ENCODE measurements around the gene KCNK3.

The KCNK3 gene

GRCh38 chr2:26685341-26685740, 7.2 kb upstream of the KCNK3 start:
- no peaks in the 10 kb centered on the region for H3K36me3 Mint-ChIP-seq (ENCODE audit: insufficient read depth)
- no peaks in the 10 kb centered on the region for H3K9me3 Mint-ChIP-seq
- no peak overlapping the region for H3K4me3 Mint-ChIP-seq
- DNase-seq (ENCODE audit: low spot score in 2 of 2) = no peak
- H3K27me3 Mint-ChIP-seq = peaks cover 72% of the 10 kb centered on the region
- no peak for ATAC-seq (replicated peaks; ENCODE audit: extremely low read depth, poor library complexity, severe bottlenecking)
- H3K4me1 Mint-ChIP-seq = no peaks in the 10 kb centered on the region
- H3K27ac Mint-ChIP-seq (ENCODE audit: low read depth) = no peak overlapping the region

- Mint-ChIP-seq H3K4me3 (no peak overlapping the region), H3K27me3 (peaks cover 75% of the 10 kb centered on the region), H3K4me1 (no peaks in the 10 kb centered on the region), H3K27ac (ENCODE audit: low read depth) (no peak overlapping the region), H3K36me3 (ENCODE audit: insufficient read depth) (no peaks in the 10 kb centered on the region), H3K9me3 (no peaks in the 10 kb centered on the region)
- ATAC-seq (replicated peaks; ENCODE audit: extremely low read depth, poor library complexity, severe bottlenecking) (no peak), DNase-seq (ENCODE audit: low spot score in 2 of 2) (no peak)
These were observed 6.3 kb upstream of the KCNK3 start for GRCh38 chr2:26685989-26686839.

GRCh38 chr2:26687328-26687727, 5.2 kb upstream of the KCNK3 start:
- Mint-ChIP-seq H3K27ac (ENCODE audit: low read depth) (no peak overlapping the region), H3K4me1 (peaks cover 4% of the 10 kb centered on the region), H3K36me3 (ENCODE audit: insufficient read depth) (no peaks in the 10 kb centered on the region), H3K9me3 (no peaks in the 10 kb centered on the region), H3K4me3 (no peak overlapping the region), H3K27me3 (peaks cover 80% of the 10 kb centered on the region)
- DNase-seq (ENCODE audit: low spot score in 2 of 2) (no peak), ATAC-seq (replicated peaks; ENCODE audit: extremely low read depth, poor library complexity, severe bottlenecking) (no peak)

- no peak for DNase-seq (ENCODE audit: low spot score in 2 of 2)
- Mint-ChIP-seq H3K9me3 (no peaks in the 10 kb centered on the region), H3K4me1 (peaks cover 6% of the 10 kb centered on the region), H3K36me3 (ENCODE audit: insufficient read depth) (no peaks in the 10 kb centered on the region), H3K4me3 (no peak overlapping the region), H3K27ac (ENCODE audit: low read depth) (no peak overlapping the region), H3K27me3 (peaks cover 79% of the 10 kb centered on the region)
- no peak for ATAC-seq (replicated peaks; ENCODE audit: extremely low read depth, poor library complexity, severe bottlenecking)
These were observed 4.7 kb upstream of the KCNK3 start for GRCh38 chr2:26687801-26688200.

- DNase-seq (ENCODE audit: low spot score in 2 of 2) (no peak), ATAC-seq (replicated peaks; ENCODE audit: extremely low read depth, poor library complexity, severe bottlenecking) (no peak)
- H3K36me3 Mint-ChIP-seq (ENCODE audit: insufficient read depth) = peaks cover 2% of the 10 kb centered on the region
- no peak overlapping the region for H3K27ac Mint-ChIP-seq (ENCODE audit: low read depth)
- peaks cover 6% of the 10 kb centered on the region for H3K4me1 Mint-ChIP-seq
- H3K27me3 Mint-ChIP-seq = peaks cover 90% of the 10 kb centered on the region
- no peak overlapping the region for H3K4me3 Mint-ChIP-seq
- H3K9me3 Mint-ChIP-seq = no peaks in the 10 kb centered on the region
These were observed 1.4 kb upstream of the KCNK3 start for GRCh38 chr2:26691161-26691560.

- peaks cover 90% of the 10 kb centered on the region for H3K27me3 Mint-ChIP-seq
- H3K27ac Mint-ChIP-seq (ENCODE audit: low read depth) = no peak overlapping the region
These were observed 642 bp upstream of the KCNK3 start for GRCh38 chr2:26691881-26692278.

GRCh38 chr2:26692897-26693849, 651 bp downstream of the KCNK3 start:
- no peak overlapping the region for H3K27ac Mint-ChIP-seq (ENCODE audit: low read depth)
- ATAC-seq (replicated peaks; ENCODE audit: extremely low read depth, poor library complexity, severe bottlenecking) (peak; percentile 10), DNase-seq (ENCODE audit: low spot score in 2 of 2) (no peak)
- H3K9me3 Mint-ChIP-seq = no peaks in the 10 kb centered on the region
- peaks cover 2% of the 10 kb centered on the region for H3K36me3 Mint-ChIP-seq (ENCODE audit: insufficient read depth)
- peaks cover 90% of the 10 kb centered on the region for H3K27me3 Mint-ChIP-seq
- H3K4me1 Mint-ChIP-seq = peaks cover 6% of the 10 kb centered on the region
- no peak overlapping the region for H3K4me3 Mint-ChIP-seq

More at GRCh38 chr2:26691881-26692278, 642 bp upstream of the KCNK3 start:
- H3K4me1 Mint-ChIP-seq = peaks cover 6% of the 10 kb centered on the region
- no peak for DNase-seq (ENCODE audit: low spot score in 2 of 2)
- H3K4me3 Mint-ChIP-seq = no peak overlapping the region
- no peak for ATAC-seq (replicated peaks; ENCODE audit: extremely low read depth, poor library complexity, severe bottlenecking)
- no peaks in the 10 kb centered on the region for H3K9me3 Mint-ChIP-seq
- H3K36me3 Mint-ChIP-seq (ENCODE audit: insufficient read depth) = peaks cover 2% of the 10 kb centered on the region

- ATAC-seq (replicated peaks; ENCODE audit: extremely low read depth, poor library complexity, severe bottlenecking) (no peak), DNase-seq (ENCODE audit: low spot score in 2 of 2) (no peak)
- Mint-ChIP-seq H3K36me3 (ENCODE audit: insufficient read depth) (peaks cover 2% of the 10 kb centered on the region), H3K27me3 (peaks cover 90% of the 10 kb centered on the region), H3K27ac (ENCODE audit: low read depth) (no peak overlapping the region), H3K9me3 (no peaks in the 10 kb centered on the region), H3K4me3 (no peak overlapping the region), H3K4me1 (peaks cover 6% of the 10 kb centered on the region)
These were observed 1.5 kb downstream of the KCNK3 start for GRCh38 chr2:26694001-26694400.

GRCh38 chr2:26696351-26696816, 3.9 kb downstream of the KCNK3 start:
- Mint-ChIP-seq H3K4me1 (peaks cover 6% of the 10 kb centered on the region), H3K36me3 (ENCODE audit: insufficient read depth) (peaks cover 2% of the 10 kb centered on the region), H3K27me3 (peaks cover 80% of the 10 kb centered on the region), H3K9me3 (no peaks in the 10 kb centered on the region), H3K4me3 (no peak overlapping the region), H3K27ac (ENCODE audit: low read depth) (no peak overlapping the region)
- DNase-seq (ENCODE audit: low spot score in 2 of 2) (no peak), ATAC-seq (replicated peaks; ENCODE audit: extremely low read depth, poor library complexity, severe bottlenecking) (no peak)

- peaks cover 76% of the 10 kb centered on the region for H3K27me3 Mint-ChIP-seq
- H3K36me3 Mint-ChIP-seq (ENCODE audit: insufficient read depth) = peaks cover 2% of the 10 kb centered on the region
- H3K27ac Mint-ChIP-seq (ENCODE audit: low read depth) = no peak overlapping the region
- peaks cover under 1% of the 10 kb centered on the region for H3K4me1 Mint-ChIP-seq
- DNase-seq (ENCODE audit: low spot score in 2 of 2) (no peak), ATAC-seq (replicated peaks; ENCODE audit: extremely low read depth, poor library complexity, severe bottlenecking) (no peak)
- H3K4me3 Mint-ChIP-seq = no peak overlapping the region
- no peaks in the 10 kb centered on the region for H3K9me3 Mint-ChIP-seq
These were observed 4.9 kb downstream of the KCNK3 start for GRCh38 chr2:26697425-26697824.

- peaks cover 72% of the 10 kb centered on the region for H3K27me3 Mint-ChIP-seq
- no peaks in the 10 kb centered on the region for H3K4me1 Mint-ChIP-seq
- H3K4me3 Mint-ChIP-seq = no peak overlapping the region
- H3K27ac Mint-ChIP-seq (ENCODE audit: low read depth) = no peak overlapping the region
- no peak for DNase-seq (ENCODE audit: low spot score in 2 of 2)
- ATAC-seq (replicated peaks; ENCODE audit: extremely low read depth, poor library complexity, severe bottlenecking) = no peak
- no peaks in the 10 kb centered on the region for H3K9me3 Mint-ChIP-seq
- H3K36me3 Mint-ChIP-seq (ENCODE audit: insufficient read depth) = peaks cover 2% of the 10 kb centered on the region
These were observed 6.8 kb downstream of the KCNK3 start for GRCh38 chr2:26699295-26699694.

GRCh38 chr2:26700078-26700477, 7.6 kb downstream of the KCNK3 start:
- Mint-ChIP-seq H3K27me3 (peaks cover 66% of the 10 kb centered on the region), H3K27ac (ENCODE audit: low read depth) (no peak overlapping the region), H3K9me3 (no peaks in the 10 kb centered on the region), H3K36me3 (ENCODE audit: insufficient read depth) (peaks cover 2% of the 10 kb centered on the region), H3K4me1 (no peaks in the 10 kb centered on the region), H3K4me3 (no peak overlapping the region)
- no peak for DNase-seq (ENCODE audit: low spot score in 2 of 2)
- no peak for ATAC-seq (replicated peaks; ENCODE audit: extremely low read depth, poor library complexity, severe bottlenecking)
